Eye (tissue), 1 donor: ENCODE results near the gene ZNF280B.
"Not testable (repeated sequence)": the region's sequence is repeated elsewhere in the genome, so short reads cannot be mapped to it uniquely, and the experiment has no call there.

Experiments
- DNase-seq: peaks from one replicate; pipeline ENCODE4 v3.0.0-alpha.2; 2015

Gene ZNF280B

GRCh38 chr22:22534604-22535415 lies 26.3 kb upstream of the ZNF280B start:
- no peak for DNase-seq

GRCh38 chr22:22533863-22534262 lies 25.3 kb upstream of the ZNF280B start:
- DNase-seq: no peak

- no peak for DNase-seq
Measured at GRCh38 chr22:22533417-22533816, 24.9 kb upstream of the ZNF280B start.

- not testable (repeated sequence) for DNase-seq
Measured at GRCh38 chr22:22532547-22533071, 24.1 kb upstream of the ZNF280B start.

GRCh38 chr22:22531770-22532546 lies 23.4 kb upstream of the ZNF280B start:
- DNase-seq: no peak

- no peak for DNase-seq
Measured at GRCh38 chr22:22528780-22529179, 20.2 kb upstream of the ZNF280B start.

- no peak for DNase-seq
Measured at GRCh38 chr22:22527312-22527711, 18.8 kb upstream of the ZNF280B start.

- DNase-seq: no peak
Measured at GRCh38 chr22:22526125-22526912, 17.8 kb upstream of the ZNF280B start.

- DNase-seq: no peak
Measured at GRCh38 chr22:22523494-22523893, 15.0 kb upstream of the ZNF280B start.

- no peak for DNase-seq
Measured at GRCh38 chr22:22521631-22522030, 13.1 kb upstream of the ZNF280B start.

- DNase-seq: no peak
Measured at GRCh38 chr22:22520667-22521602, 12.4 kb upstream of the ZNF280B start.

GRCh38 chr22:22520020-22520656 lies 11.6 kb upstream of the ZNF280B start, which contains the start of gene ZNF280A:
Gene ZNF280A, minus strand, starts transcription at chr22:22520270. Its CDS starts 4,640 bp downstream, at chr22:22515630.
- DNase-seq: no peak

GRCh38 chr22:22519591-22519990 lies 11.0 kb upstream of the ZNF280B start:
- no peak for DNase-seq

- DNase-seq: no peak
Measured at GRCh38 chr22:22516992-22517391, 8.4 kb upstream of the ZNF280B start.

- DNase-seq: no peak
Measured at GRCh38 chr22:22515890-22516289, 7.3 kb upstream of the ZNF280B start.

GRCh38 chr22:22514431-22514830 lies 5.9 kb upstream of the ZNF280B start:
- not testable (repeated sequence) for DNase-seq

- no peak for DNase-seq
Measured at GRCh38 chr22:22513619-22514018, 5.1 kb upstream of the ZNF280B start.

GRCh38 chr22:22512951-22513350 lies 4.4 kb upstream of the ZNF280B start:
- no peak for DNase-seq

- DNase-seq: not testable (repeated sequence)
Measured at GRCh38 chr22:22510833-22511232, 2.3 kb upstream of the ZNF280B start.

- DNase-seq: not testable (repeated sequence)
Measured at GRCh38 chr22:22509912-22510311, 1.4 kb upstream of the ZNF280B start.

- no peak for DNase-seq
Measured at GRCh38 chr22:22507743-22508273, 734 bp downstream of the ZNF280B start.
